Tibial nerve (tissue), 3 donors: Measurements from ENCODE around the gene ACER2.

ENCODE experiments used
- POLR2A ChIP-seq, 2 donors: fragments of 450-650 bp; IDR thresholded peaks; one replicate each; pipeline ENCODE4 v1.6.1; 2017; ENCODE audit warnings: antibody characterized with exemption in 2 of 2, mild to moderate bottlenecking in 2 of 2, moderate library complexity in 2 of 2
- TF ChIP-seq, protein P1 (sequence below), 5 experiments: fragments of 200-600 bp in 3 of 5; fragments of 450-650 bp in 2 of 5; sonication (generic) in 3 of 5; IDR thresholded peaks; one replicate each; pipeline ENCODE4 v1.5.1; 2016 to 2019; ENCODE audit warnings: antibody characterized with exemption in 5 of 5, mild to moderate bottlenecking in 3 of 5, moderate library complexity in 2 of 5

DNA sequence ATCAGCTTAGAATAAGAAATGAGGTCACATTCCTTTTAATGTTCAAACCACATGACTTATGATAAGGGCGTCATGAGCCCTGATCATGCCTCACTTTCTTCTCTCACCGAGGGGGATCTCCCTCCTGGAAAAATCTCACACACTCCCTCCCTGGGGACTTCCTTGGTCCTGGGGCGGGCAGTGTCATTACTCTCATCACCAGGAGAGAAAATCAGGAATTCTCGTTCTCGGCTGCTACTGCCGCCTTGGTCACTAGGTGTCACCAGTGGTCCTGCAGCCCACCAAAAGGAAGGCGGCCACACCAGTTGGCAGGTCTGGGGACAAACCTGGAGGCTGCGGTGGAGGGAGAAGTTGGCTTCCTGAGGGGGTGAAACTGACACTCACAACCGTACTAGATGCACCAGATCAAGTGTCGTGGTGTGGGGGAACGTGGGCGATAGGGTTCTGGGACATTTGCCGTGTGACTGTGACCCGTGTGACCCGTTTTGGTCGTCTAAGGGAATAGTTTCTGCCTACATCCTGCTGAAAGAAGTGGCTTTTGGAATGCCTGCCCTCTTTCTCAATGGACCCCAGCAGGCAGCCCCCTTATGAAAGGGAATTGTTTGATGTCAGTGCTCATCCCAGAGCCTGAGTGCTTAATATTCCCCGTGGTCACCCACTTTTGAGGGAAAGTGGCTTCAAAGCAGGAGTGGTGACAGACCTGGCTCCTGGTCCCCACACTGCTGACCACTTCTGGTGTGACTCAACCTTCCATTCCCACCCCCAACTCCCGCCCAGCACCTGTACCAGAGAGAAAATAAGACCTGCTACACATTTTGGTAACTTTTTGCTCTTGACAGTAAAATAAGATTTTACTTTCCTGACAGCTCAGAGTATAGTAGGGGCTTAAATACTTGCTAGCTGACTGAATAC is 63.2 kb downstream of the ACER2 start:
- TF ChIP-seq, protein P1, sequence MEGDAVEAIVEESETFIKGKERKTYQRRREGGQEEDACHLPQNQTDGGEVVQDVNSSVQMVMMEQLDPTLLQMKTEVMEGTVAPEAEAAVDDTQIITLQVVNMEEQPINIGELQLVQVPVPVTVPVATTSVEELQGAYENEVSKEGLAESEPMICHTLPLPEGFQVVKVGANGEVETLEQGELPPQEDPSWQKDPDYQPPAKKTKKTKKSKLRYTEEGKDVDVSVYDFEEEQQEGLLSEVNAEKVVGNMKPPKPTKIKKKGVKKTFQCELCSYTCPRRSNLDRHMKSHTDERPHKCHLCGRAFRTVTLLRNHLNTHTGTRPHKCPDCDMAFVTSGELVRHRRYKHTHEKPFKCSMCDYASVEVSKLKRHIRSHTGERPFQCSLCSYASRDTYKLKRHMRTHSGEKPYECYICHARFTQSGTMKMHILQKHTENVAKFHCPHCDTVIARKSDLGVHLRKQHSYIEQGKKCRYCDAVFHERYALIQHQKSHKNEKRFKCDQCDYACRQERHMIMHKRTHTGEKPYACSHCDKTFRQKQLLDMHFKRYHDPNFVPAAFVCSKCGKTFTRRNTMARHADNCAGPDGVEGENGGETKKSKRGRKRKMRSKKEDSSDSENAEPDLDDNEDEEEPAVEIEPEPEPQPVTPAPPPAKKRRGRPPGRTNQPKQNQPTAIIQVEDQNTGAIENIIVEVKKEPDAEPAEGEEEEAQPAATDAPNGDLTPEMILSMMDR (IDR thresholded peaks at IDR 0.05) = peak; percentile 61 to 76 (median 68)
- TF ChIP-seq POLR2A (IDR thresholded peaks at IDR 0.05) = no peak
